HepG2 (cell line): ENCODE measurements around the gene TRMU. TPM values are rescaled to one million over a fixed set of nuclear protein-coding genes. Genes with fewer than 3 reads are reported as not detected.

Experiments
- ATAC-seq: fragments of 200-7000 bp; cut with Tn5 transposase; 3 replicates; pipeline ENCODE4 v1.9.1; 2020; ENCODE audit warnings: mild to moderate bottlenecking, moderate library complexity
- BruUV-seq: library from RNA; stranded (reverse); fragments of 400-500 nt; replicated peaks from 2 replicates; lab custom pipeline; 2021; lab: Mats Ljungman, UMichigan
- CTCF ChIA-PET: fragments of 300-600 bp; formaldehyde crosslinking; extraction: SDS; loops from one replicate; lab custom pipeline; 2021; ENCODE audit warnings: low total read pairs, inconsistent platforms, low intra/inter-chr PET ratio; lab: Yijun Ruan, JAX
- POLR2A ChIA-PET: fragments of 350-600 bp; sonication (Branson Sonifier 250); formaldehyde crosslinking; loops from one replicate; lab custom pipeline; 2020; ENCODE audit warnings: antibody characterized with exemption, inconsistent platforms; lab: Yijun Ruan, JAX
- DNase-seq: peaks from one replicate; pipeline ENCODE4 v3.0.0-alpha.2; 2015; ENCODE audit warnings: low spot score
- FAIRE-seq: peaks from 3 replicates; lab custom pipeline; 2011; peaks lifted over from hg19 to GRCh38; lab: Jason Lieb, UNC
- H2AFZ ChIP-seq: one replicate; pipeline ENCODE4 v1.6.1; 2011; ENCODE audit warnings: low read length, inconsistent platforms
- H3K27ac ChIP-seq: fragments of 300-600 bp; 3 replicates; pipeline ENCODE4 v1.8.0; 2011; ENCODE audit warnings: mixed run types, mild to moderate bottlenecking, mixed read lengths, low read length, inconsistent platforms; ENCODE audit not compliant: insufficient read depth; ENCODE audit errors: extremely low read length
- H3K27me3 ChIP-seq, 2 experiments: fragments of 200-600 bp in 1 of 2; 2 replicates in 1 of 2; 3 replicates in 1 of 2; pipeline versions ENCODE4 v1.6.0 to v1.8.0; 2011; ENCODE audit warnings: low read length in 2 of 2, mild to moderate bottlenecking in 2 of 2, moderate library complexity in 2 of 2, inconsistent platforms in 1 of 2; ENCODE audit not compliant: insufficient read depth in 2 of 2, control insufficient read depth in 1 of 2
- H3K36me3 ChIP-seq, 2 experiments: fragments of 200-600 bp in 1 of 2; replicated peaks in 1 of 2; 2 replicates in 1 of 2; 3 replicates in 1 of 2; pipeline versions ENCODE4 v1.5.1 to v1.8.0; 2011; ENCODE audit warnings: low read length in 2 of 2, inconsistent platforms in 1 of 2; ENCODE audit not compliant: insufficient read depth in 2 of 2, control insufficient read depth in 1 of 2
- H3K4me1 ChIP-seq: 2 replicates; pipeline ENCODE4 v1.5.1; 2012; ENCODE audit warnings: low read length, inconsistent platforms; ENCODE audit not compliant: insufficient read depth
- H3K4me2 ChIP-seq: 2 replicates; pipeline ENCODE4 v1.6.0; 2011; ENCODE audit warnings: low read depth, low read length, inconsistent platforms
- H3K4me3 ChIP-seq, 3 experiments: fragments of 200-600 bp in 1 of 3; sonication (generic), shearing (Covaris generic) in 1 of 3; replicated peaks in 1 of 3; 2 replicates each; pipeline ENCODE4 v1.5.1; 2011 to 2016; ENCODE audit warnings: low read length in 3 of 3, inconsistent platforms in 2 of 3, low read depth in 2 of 3, mild to moderate bottlenecking in 2 of 3, control low read depth in 1 of 3, mixed read lengths in 1 of 3; ENCODE audit not compliant: insufficient read depth in 1 of 3
- H3K79me2 ChIP-seq: one replicate; pipeline ENCODE4 v1.6.1; 2011; ENCODE audit warnings: low read length, inconsistent platforms; ENCODE audit not compliant: insufficient read depth
- H3K9ac ChIP-seq: 2 replicates; pipeline ENCODE4 v1.6.0; 2011; ENCODE audit warnings: mild to moderate bottlenecking, low read depth, low read length, inconsistent platforms; ENCODE audit not compliant: insufficient read depth
- H3K9me3 ChIP-seq: 2 replicates; pipeline ENCODE4 v1.5.1; 2012; ENCODE audit warnings: mild to moderate bottlenecking, low read length
- H4K20me1 ChIP-seq: 2 replicates; pipeline ENCODE4 v1.6.0; 2011; ENCODE audit warnings: inconsistent platforms, mild to moderate bottlenecking, low read length, moderate library complexity; ENCODE audit not compliant: insufficient read depth
- CBX5 ChIP-seq: sonication (generic); formaldehyde crosslinking; IDR thresholded peaks from 2 replicates; pipeline ENCODE4 v1.4.0; 2020; ENCODE audit warnings: missing genetic modification reagents, borderline replicate concordance
- FOXP1 ChIP-seq, 2 experiments: fragments of 450-650 bp in 1 of 2; IDR thresholded peaks; 2 replicates each; pipeline ENCODE4 v1.6.1; 2017 to 2018; ENCODE audit warnings: antibody characterized with exemption in 1 of 2
- KDM1A ChIP-seq: IDR thresholded peaks from 2 replicates; pipeline ENCODE4 v1.6.1; 2016; ENCODE audit warnings: missing compliant biosample characterization
- KLF11 ChIP-seq: IDR thresholded peaks from 2 replicates; pipeline ENCODE4 v1.6.1; 2016; ENCODE audit warnings: missing compliant biosample characterization
- MATR3 ChIP-seq: sonication (generic); formaldehyde crosslinking; IDR thresholded peaks from 2 replicates; pipeline ENCODE4 v1.4.0; 2020; ENCODE audit warnings: missing genetic modification reagents
- MTA3 ChIP-seq: sonication (generic); formaldehyde crosslinking; IDR thresholded peaks from 2 replicates; pipeline ENCODE4 v1.4.0; 2020; ENCODE audit warnings: missing genetic modification reagents
- TFDP2 ChIP-seq: sonication (generic); formaldehyde crosslinking; IDR thresholded peaks from 2 replicates; pipeline ENCODE4 v1.4.0; 2020; ENCODE audit warnings: missing genetic modification reagents
- ZNF253 ChIP-seq: sonication (generic); formaldehyde crosslinking; IDR thresholded peaks from 2 replicates; pipeline ENCODE4 v1.8.0; 2022; ENCODE audit warnings: mild to moderate bottlenecking, missing genetic modification reagents, borderline replicate concordance
- WGBS: methylation state at CpG from one replicate; pipeline ENCODE4 v1.1.6; 2017; ENCODE audit warnings: low lambda C conversion rate; 5-methylcytosine and 5-hydroxymethylcytosine counted together
- in situ Hi-C: cut with HindIII; loops from 2 replicates; pipeline ENCODE4 v1.10.0; 2017; ENCODE audit warnings: low pct_unique_long_range_greater_than_20kb; ENCODE audit not compliant: extremely low pct_ligation_motif_present
- intact Hi-C: fragments of 100-400 bp; cut with micrococcal nuclease; formaldehyde crosslinking; loops from one replicate; pipeline ENCODE4 v1.10.0; 2022; ENCODE audit not compliant: unreplicated experiment
- polyA plus RNA-seq, 8 experiments: library from polyadenylated mRNA; depleted of rRNA in 3 of 8; stranded (reverse) in 7 of 8; unstranded in 1 of 8; fragments of >200 nt; fragmentation: Illumina TruSeq in 4 of 8; extraction: Trizol in 4 of 8; gene quantifications; 2 replicates each; pipeline versions ENCODE4 v1.2.1 to v1.2.3, GENCODE V29; 2011 to 2016; ENCODE audit warnings: low read depth in 4 of 8, missing spikeins in 1 of 8, mixed read lengths in 1 of 8; ENCODE audit not compliant: insufficient read depth in 1 of 8
- total RNA-seq, 5 experiments: library from RNA; depleted of rRNA; stranded (reverse); fragments of >200 nt; fragmentation: Illumina TruSeq; extraction: Trizol; gene quantifications; 2 replicates each; pipeline ENCODE4 v1.2.3, GENCODE V29; 2016; ENCODE audit warnings: low read depth in 1 of 5

TRMU gene
- total and polyA plus RNA-seq, 2 of the 13 experiments (the other 11 are each of a cell fraction or from before 2014, with no cell fraction given), result 31.0 to 50.2 TPM

- TF ChIP-seq KLF11 (no peak), KDM1A (CRISPR knock-in tag) (no peak), ZNF253 (CRISPR knock-in tag) (no peak), MATR3 (CRISPR knock-in tag) (no peak), FOXP1 (IDR thresholded peaks at IDR 0.05) (no peak), FOXP1 (CRISPR knock-in tag; IDR thresholded peaks at IDR 0.05) (no peak), TFDP2 (CRISPR knock-in tag) (no peak), CBX5 (CRISPR knock-in tag) (no peak)
Observed at GRCh38 chr22:46388647-46389046, 53.1 kb downstream of the TRMU start (continued).

GRCh38 chr22:46389081-46389480 lies 53.6 kb downstream of the TRMU start:
- ATAC-seq, result no peak
- no peak overlapping the region for H3K9ac ChIP-seq
- no peaks in the 10 kb centered on the region for H3K27me3 ChIP-seq
- no peaks in the 10 kb centered on the region for H3K36me3 ChIP-seq
- H3K27ac ChIP-seq, result no peak overlapping the region
- no peak overlapping the region for H2AFZ ChIP-seq
- no peak for FAIRE-seq
- no TSS peak for BruUV-seq
- H3K4me3 ChIP-seq, result no peak overlapping the region
- no peaks in the 10 kb centered on the region for H4K20me1 ChIP-seq
- in situ Hi-C loops (no loop called here), intact Hi-C loops (no loop called here)
- CTCF ChIA-PET, result interaction anchor here (2.5 kb wide), 1 partner anchor 21 kb away, joined by 48 read pairs; no protein-coding TSS in a partner anchor
- no peak overlapping the region for H3K4me2 ChIP-seq
- H3K9me3 ChIP-seq, result no peaks in the 10 kb centered on the region
- TF ChIP-seq MTA3 (CRISPR knock-in tag), result no peak
- peaks cover 19% of the 10 kb centered on the region for H3K4me1 ChIP-seq
- DNase-seq, result no peak
- 96% methylated on average over 23 of the region's 30 CpGs for WGBS
- POLR2A ChIA-PET, result interaction anchor here (2.3 kb wide), 1 partner anchor 11 kb away, joined by 9 read pairs; no protein-coding TSS in a partner anchor
- H3K79me2 ChIP-seq, result no peaks in the 10 kb centered on the region
